HG03565 (cell line): ENCODE results near the gene KRTAP10-7.
"Not testable (repeated sequence)": the region's sequence is repeated elsewhere in the genome, so short reads cannot be mapped to it uniquely, and the experiment has no call there.

Source experiments
- ATAC-seq: cut with Tn5 transposase; IDR thresholded peaks from one replicate; pipeline ENCODE4 v1.9.1; 2021; ENCODE audit warnings: mild to moderate bottlenecking, moderate library complexity; ENCODE audit not compliant: unreplicated experiment

KRTAP10-7 gene

DNA sequence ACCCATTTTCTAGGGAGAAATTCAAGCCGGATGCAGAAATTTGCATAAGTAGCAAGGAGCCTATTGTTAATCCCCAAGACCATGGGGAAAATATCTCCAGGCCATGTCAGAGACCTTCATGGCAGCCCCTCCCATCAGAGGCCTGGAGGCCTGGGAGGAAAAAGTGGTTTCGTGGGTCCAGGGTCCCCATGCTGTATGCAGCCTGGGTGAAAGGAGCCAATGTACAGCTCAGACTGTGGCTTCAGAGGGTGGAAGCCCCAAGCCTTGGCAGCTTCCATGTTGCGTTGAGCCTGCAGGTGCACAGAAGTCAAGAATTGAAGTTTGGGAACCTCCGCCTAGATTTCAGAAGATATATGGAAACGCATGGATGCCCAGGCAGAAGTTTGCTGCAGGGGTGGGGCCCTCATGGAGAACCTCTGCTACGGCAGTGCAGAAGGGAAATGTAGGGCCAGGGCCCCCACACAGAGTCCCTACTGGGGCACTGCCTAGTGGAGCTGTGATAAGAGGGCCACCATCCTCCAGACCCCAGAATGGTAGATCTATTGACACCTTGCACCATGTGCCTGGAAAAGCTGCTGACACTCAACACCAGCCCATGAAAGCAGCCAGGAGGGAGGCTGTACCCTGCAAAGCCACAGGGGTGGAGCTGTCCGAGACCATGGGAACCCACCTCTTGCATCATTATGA, 9.9 kb downstream of the KRTAP10-7 start:
- not testable (repeated sequence) for ATAC-seq

DNA sequence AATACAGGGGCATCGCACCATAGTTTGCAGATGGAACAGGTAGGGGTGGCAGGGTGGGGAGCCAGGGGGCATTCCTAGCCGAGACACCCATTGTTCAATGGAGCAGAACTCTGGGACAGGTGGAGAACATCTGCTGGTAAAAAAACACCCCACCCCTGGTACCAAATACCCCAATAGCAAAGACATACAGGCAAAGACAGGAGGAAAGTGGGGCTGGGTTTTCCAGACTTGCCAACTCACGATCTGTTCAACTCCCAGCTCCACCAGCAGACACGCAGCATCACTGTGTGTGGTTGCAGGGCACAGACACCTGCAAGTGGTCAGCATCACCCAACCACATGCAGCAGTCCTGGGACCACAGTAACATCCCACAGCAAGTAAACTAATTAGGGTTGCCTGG, 11.2 kb downstream of the KRTAP10-7 start:
- ATAC-seq, result no peak

DNA sequence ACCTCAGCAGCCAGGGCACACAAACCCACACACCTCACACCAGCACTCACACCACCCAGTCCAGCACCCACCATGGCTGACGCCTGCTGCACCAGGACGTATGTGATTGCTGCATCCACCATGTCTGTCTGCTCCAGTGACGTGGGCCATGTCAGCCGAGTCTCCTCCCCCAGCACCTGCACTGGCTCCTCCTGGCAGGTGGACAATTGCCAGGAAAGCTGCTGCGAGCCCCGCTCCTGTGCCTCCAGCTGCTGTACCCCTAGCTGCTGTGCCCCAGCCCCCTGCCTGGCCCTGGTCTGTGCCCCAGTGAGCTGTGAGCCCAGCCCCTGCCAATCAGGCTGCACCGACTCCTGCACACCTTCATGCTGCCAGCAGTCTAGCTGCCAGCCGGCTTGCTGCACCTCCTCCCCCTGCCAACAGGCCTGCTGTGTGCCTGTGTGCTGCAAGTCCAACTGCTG, 11.7 kb downstream of the KRTAP10-7 start, which contains the start of gene KRTAP10-8:
KRTAP10-8 (plus strand) TSS at position 51 of the 458 bp plus-strand sequence; CDS start at position 73, 22 bp downstream.
- ATAC-seq, result no peak

DNA sequence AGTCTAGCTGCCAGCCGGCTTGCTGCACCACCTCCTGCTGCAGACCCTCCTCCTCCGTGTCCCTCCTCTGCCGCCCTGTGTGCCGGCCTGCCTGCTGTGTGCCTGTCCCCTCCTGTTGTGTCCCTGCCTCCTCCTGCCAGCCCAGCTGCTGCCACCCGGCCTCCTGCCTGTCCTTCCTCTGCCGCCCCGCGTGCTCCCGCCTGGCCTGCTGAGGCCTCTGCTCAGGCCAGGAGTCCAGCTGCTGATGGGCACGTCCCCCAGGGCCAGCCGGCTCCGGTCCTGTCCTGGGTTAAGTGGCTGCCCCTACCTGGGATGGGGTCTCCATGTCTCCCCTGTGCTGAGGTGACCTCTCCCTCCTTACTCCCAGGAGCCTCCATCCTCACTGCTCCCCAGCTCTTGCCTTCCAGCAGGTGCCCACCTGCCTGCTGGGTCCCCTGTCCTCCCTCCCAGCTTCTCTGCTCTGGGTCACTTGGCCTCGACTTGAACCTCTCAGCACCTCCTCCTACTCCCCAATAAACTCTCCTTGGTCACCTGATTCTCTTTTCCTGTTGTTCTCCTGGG, 12.4 kb downstream of the KRTAP10-7 start:
- ATAC-seq, result no peak

DNA sequence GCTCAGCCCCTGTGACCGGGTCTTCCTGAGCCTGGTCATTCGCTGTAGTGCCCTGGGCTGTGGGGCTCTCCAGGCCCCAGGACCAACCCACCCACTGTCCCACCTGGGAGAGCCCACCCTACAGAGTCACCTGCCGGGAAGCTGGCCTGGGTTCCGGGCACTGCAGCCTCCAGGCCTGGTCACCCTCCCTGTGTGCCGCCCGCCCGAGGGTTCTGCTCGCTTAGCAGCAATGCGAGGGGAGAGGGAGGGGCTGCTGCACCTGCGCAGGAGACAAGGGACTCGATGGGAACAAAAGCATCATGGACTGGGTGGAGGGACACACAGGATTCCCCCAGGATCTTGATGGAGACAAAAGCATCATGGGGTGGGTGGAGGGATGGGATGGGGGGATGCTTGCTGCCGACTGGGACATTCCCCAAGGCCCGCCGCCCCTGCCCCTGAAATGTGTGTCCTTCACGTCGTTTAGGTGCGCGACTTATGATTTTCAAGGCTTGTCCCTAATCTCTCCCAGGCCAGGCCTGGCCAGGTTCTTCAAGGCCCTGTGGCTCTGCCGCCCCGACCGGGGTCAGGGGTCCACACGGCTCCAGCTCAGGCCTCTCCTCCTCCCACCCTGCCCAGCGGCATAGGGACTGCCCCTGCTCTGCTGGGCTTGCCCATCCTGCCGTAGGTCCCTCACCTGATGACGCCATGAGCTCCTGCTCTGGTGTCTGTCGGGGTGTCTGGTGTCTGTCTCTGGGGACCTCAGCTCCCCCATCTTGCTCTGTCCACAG, 13.2 kb downstream of the KRTAP10-7 start:
- no peak for ATAC-seq

DNA sequence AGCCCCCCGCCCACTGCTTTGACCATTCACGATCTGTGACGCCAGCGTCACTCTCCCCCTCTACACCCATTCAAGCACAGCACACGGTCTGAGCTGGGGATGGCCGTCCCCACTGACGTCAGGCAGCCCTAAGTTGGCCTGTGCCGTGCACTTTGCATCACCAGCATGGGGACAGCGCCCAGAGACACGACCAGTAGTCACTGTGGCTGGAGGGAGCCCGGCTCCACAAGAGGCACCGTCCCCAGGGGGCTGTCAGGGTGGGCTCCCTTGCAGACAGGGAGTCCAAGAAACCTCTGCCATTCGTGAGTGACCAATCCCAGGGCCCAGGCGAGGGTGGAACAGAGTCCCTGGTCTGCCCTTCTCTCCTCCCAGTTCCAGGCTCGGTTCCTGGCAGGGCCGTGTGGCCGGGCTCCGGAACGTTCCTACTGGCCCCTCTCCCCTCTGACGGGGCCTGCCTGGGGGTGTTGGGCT, 13.8 kb downstream of the KRTAP10-7 start:
- no peak for ATAC-seq

DNA sequence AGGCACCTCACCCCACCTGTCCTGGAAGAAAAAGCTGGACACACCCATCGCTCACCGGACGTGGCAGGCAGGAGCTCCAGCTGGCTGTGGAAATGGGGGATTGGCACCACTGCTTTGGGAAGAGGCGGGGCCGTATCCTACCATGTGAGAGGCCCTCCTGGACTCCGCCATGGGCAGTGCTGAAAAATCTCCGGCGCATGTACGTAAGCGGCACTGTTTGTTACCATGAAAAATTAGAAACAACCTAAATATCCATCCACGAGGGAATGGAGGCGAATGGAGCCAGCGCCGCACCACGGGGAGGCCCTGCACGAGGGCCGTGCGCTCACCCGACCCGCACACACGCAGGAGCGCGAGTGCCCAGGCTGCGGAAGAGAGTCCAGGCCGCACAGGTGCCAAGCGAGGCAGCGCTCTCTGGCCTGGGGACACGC, 14.6 kb downstream of the KRTAP10-7 start:
- ATAC-seq, result no peak

DNA sequence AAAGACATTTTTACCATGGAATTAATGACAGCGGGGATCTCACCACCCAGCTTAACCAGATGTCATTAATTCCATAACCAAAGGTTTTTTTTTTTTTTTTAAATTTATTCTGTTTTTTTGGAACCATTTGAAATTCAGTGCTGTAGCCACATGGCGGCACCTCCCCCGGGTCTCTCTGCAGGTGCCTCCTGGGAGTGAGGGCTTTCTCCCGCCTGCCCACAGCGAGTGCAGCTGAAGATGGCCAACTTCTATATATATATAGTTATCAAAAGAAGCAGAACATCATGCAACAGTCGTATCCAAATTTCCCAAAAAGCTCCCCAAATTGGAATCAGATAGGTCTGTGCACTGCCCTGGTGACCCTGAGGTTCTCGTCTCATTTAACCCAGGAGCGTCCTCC, 15.1 kb downstream of the KRTAP10-7 start:
- ATAC-seq, result no peak

DNA sequence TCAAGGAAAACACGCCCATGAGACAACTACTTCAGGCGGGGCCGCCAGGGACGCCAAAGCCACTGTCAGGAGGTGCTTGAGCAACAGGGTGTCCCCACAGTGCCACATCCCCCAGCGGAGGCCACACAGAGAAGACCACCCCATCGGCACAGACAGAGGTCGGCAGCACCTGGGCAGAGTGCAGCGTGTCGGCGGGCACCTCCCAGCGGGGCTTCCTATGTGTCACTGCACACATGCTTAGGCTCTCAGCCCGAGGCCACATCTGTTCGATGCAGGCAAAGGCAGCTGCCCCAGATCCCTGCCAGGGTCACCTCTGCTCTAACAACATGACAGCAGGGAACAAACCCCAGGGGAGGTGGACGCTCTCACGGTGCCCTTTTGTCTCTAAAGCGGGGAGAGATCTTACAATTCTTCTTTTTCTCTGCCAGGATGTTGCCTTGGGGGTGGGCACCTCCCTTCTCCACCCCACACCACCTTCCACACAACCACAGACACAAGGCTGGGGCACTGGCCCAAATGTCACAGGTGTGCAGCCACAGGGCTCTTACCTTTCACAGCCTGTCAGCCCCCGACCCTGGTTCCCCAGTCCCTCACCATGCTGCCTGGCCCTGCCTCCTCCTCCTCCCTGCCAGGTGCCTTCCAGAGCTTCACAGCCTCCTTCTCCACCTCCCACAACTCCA, 15.7 kb downstream of the KRTAP10-7 start:
- no peak for ATAC-seq

DNA sequence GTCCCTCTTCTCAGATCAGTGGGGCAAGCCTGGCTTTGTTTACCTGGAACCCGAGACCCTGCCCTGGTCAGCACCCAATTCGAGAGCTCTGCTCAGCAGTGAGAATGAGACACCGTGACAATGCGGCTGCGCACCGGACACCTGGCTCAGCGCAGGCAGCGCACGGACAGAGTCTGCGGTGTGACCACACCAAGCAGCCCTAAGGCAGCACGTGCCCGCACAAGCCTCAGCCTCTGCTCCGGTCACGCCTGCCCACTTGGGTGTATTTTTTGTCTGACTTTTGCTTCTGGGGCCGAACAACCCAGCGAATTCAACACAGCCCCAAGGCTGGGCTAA, 16.2 kb downstream of the KRTAP10-7 start:
- ATAC-seq, result no peak

DNA sequence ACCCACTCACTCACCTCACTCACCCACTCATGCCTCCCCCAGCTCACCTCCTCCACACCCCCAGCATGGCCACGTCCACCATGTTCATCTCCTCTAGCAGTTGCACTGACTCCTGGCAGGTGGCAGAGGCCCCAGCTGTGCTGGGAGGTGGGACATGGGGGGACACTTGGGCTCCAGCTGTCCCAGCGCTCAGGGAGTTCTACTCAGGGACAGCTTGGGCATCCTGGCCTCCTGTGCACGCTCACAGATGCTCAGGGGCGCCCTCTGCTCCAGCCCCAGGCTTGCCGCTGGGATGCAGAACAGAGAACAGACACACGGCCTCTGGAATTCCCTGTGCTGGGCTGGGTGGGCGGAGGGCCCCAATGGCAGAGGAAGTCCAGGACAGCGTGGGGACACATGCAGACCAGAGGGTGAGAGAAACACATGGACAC, 16.7 kb downstream of the KRTAP10-7 start:
- no peak for ATAC-seq

DNA sequence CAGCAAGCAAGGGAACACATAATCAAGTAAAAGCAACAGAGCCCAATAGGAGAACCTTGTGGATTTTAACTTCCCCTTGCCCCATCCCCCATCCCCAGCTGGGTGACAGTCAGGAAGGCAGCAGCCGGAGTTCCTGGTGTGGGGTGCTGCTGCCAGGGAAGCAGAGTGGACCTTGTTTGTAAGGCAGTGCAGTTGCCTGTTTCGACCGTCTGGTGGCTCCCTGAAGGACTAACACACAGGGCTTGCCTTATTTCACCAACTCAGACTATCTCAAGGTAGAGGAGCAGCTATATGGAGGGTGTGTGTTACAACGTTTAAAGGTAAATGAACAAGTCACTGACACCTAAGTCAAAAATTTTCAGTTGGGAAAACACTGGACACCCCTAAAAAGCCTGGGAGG, 18.1 kb downstream of the KRTAP10-7 start:
- no peak for ATAC-seq

DNA sequence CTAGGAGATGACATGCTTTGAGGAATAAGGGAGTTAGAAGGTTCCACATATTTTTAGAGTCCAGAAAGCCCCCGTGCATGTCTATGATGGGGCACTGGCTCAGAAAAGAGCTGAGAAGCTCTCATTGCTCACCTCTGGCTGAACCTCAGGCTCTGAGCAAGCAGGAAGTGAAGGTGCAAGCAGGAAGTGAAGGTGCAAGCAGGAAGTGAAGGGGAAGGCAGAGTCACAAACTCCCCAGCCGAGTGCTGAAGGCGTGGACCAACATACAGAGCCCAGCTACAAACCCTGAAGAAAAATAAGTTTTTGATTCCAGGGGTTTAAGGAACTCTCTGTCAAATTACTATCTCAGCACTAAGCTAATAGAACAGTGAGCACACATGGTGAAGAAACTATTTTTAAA, 18.5 kb downstream of the KRTAP10-7 start:
- no peak for ATAC-seq

DNA sequence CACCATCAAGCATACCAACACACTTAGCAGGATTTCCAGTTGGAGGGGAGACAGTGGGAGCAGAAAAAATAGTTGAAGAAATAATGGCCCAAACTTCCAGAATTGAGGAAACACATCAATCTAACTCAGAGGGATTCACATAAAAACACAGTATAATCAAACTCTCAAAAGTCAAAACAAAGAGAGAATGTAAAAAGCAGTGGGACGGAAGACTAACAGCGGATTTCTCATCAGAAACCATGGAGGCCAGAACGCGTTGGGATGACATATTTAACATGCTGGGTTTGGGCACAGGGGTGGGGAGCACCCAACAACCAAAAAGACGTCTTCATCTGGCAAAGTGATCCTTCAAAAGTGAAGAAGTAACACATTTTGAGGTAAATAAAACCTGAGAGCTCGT, 19.5 kb downstream of the KRTAP10-7 start:
- ATAC-seq, result no peak

DNA sequence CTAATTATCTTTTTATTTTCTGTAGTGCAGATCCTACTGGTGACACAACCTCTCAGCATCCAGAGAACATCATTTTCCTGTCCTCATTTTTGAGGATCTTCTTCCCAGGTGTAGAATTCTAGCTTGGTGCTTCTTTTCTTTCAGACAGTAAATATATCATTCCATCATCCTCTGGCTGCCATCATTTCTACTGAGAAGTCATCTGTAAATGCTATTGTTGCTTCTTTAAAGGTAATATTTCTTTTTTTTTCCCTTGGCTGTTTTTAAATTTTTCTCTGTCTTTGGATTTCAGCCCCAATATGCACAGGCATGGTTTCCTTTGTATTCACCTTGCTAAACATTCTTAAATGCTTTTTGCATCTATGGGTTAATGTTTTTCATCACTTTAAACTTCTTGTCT, 23.2 kb downstream of the KRTAP10-7 start:
- ATAC-seq, result no peak

DNA sequence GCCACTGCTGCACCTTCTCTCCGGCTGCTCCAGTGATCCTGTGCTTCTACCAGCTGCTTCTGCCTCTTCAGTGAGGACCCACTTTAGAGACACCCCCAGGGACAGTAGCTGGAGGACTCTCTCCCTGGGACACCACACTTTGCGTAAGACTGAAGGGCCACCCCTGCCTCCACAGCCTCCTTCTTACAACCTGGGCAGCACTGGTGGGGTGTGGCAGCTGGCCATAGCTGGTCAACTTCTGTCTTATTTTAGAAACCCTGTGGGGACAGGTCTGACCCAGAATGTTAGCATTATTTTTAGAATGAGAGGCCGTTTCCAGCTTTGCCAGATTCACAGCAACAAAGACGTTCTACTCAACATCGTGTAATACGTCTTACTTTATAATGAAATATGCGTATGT, 25.4 kb downstream of the KRTAP10-7 start:
- ATAC-seq, result no peak

DNA sequence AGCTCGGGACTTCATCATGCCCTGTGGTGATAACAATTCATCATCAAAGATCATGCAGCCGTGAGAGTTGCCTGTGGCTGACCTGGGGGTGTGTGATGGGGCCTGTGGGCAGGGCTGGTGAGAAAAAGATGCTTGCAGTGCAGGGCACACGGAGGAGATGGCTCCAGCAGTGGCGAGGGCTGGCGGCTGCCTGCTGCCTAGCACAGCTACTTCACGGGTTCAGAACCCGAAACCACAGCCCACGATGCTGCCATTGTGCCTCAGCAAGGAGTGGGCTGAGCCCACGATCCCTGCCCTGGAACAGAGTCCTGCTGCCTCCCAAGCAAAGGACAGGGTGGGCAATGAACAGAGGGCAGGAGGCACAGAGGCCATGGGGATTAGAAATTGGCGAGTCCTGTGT, 25.9 kb downstream of the KRTAP10-7 start:
- no peak for ATAC-seq

DNA sequence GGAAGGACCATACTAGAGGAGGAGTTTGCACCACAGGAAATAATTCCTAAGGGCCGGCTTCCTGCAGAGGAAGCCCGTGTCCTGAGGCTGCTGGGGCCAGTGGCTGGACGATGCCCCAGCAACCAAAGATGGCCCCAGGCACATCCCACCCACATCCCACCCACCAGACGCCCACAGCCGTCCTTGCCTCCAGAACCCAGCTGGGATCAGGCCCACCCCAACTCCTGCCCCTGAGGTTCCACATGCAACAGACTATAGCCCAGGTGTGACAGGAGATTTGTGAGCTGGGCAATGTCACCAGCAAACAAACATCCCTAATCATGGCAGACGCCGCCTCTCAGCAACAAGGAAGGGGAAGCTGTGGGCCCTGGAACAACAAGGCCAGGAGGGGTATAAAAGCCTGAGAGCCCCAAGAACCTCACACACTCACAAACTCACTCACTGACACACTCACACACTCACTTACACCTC, 26.3 kb downstream of the KRTAP10-7 start, which contains the start of gene KRTAP10-9:
KRTAP10-9 (plus strand) TSS at position 421 of the 471 bp plus-strand sequence. CDS start 79 bp downstream, outside the sequence.
- no peak for ATAC-seq

DNA sequence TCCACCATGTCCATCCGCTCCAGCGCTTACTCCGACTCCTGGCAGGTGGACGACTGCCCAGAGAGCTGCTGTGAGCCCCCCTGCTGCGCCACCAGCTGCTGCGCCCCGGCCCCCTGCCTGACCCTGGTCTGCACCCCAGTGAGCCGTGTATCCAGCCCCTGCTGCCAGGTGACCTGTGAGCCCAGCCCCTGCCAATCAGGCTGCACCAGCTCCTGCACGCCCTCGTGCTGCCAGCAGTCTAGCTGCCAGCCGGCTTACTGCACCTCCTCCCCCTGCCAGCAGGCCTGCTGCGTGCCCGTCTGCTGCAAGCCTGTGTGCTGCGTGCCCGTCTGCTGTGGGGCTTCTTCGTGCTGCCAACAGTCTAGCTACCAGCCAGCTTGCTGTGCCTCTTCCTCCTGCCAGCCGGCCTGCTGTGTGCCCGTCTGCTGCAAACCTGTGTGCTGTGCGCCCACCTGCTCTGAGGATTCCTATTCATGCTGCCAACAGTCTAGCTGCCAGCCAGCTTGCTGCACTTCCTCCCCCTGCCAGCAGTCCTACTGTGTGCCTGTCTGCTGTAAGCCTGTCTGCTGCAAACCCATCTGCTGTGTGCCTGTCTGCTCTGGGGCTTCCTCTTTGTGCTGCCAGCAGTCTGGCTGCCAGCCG, 26.9 kb downstream of the KRTAP10-7 start:
- ATAC-seq, result not testable (repeated sequence)

DNA sequence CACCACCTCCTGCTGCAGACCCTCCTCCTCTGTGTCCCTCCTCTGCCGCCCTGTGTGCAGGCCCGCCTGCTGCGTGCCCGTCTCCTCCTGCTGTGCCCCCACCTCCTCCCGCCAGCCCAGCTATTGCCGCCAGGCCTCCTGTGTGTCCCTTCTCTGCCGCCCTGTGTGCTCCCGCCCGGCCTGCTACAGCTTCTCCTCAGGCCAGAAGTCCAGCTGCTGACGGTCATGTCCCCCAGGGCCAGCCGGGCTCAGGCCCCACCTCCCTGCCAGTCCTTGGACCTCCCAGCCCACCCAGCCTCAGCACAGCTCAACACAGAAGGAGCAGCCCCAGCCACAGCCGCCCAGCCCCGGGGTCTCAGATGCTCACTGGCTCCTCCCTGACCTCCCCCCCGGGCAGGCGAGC, 27.4 kb downstream of the KRTAP10-7 start:
- not testable (repeated sequence) for ATAC-seq
